ENCODE data around the gene CCDC60.

CCDC60 gene

DNA sequence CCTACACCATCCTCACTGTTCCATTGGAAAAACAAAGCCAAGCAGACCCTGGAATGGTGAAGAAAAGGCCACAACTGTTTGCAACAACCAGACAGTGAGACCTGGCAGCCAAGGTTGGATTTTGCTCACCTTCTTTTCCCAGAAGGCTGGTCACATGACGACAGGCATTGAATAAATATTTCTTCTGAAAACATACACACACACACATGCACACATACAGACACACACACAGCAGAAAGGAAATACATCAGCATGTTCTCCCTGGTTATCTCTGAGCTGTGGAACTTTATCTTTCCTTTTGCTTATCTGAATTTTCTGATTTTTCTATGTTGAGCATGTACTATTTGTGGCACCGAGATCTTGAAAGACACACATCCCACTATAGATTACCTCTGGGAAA is 38.0 kb upstream of the CCDC60 start:
- no peak for DNase-seq (ENCODE audit: extremely low spot score)
- ChIA-PET POLR2A (no interaction called here), CTCF (no interaction called here)
- TF ChIP-seq CTBP1 (IDR thresholded peaks at IDR 0.05; ENCODE audit: borderline replicate concordance) = no peak
- TF ChIP-seq ELF4 (IDR thresholded peaks at IDR 0.05) = no peak
- no peak for TF ChIP-seq BHLHE40 (IDR thresholded peaks at IDR 0.05; ENCODE audit: borderline replicate concordance)
- TF ChIP-seq NFRKB (IDR thresholded peaks at IDR 0.05) = no peak

DNA sequence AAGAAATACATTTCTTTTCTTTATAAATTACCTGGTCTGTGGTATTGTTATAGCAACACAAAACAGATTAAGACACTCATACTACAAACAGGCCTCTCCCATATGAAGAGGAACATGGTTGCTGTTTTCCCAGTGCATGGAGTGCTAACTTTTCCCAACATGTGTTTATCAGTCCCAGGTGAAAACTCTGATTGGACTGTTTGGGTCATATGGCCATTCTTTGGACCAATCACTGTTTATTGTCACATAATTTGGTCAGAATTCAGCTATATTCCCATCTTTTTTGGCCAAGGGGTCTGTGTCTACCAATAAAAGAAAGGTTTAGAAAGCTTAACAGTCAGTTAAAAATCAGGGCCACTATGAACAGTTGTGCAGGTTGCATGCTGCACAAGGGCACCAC is 35.4 kb upstream of the CCDC60 start:
- TF ChIP-seq ELF4 (IDR thresholded peaks at IDR 0.05) (no peak), LEF1 (IDR thresholded peaks at IDR 0.05; ENCODE audit: borderline replicate concordance) (no peak), FOXM1 (IDR thresholded peaks at IDR 0.05; ENCODE audit: borderline replicate concordance) (no peak), ZNF384 (IDR thresholded peaks at IDR 0.05) (no peak), BHLHE40 (IDR thresholded peaks at IDR 0.05; ENCODE audit: borderline replicate concordance) (no peak), HDGF (IDR thresholded peaks at IDR 0.05; ENCODE audit: borderline replicate concordance) (no peak), ARNT (IDR thresholded peaks at IDR 0.05) (no peak), SUZ12 (IDR thresholded peaks at IDR 0.05) (no peak), FOXK2 (IDR thresholded peaks at IDR 0.05) (no peak), FOXA1 (IDR thresholded peaks at IDR 0.05) (no peak), SP1 (IDR thresholded peaks at IDR 0.05) (no peak), NFRKB (IDR thresholded peaks at IDR 0.05) (no peak), TARDBP (IDR thresholded peaks at IDR 0.05) (no peak), L3MBTL2 (conservative IDR thresholded peaks at IDR 0.05) (no peak)
- TF ChIP-seq, protein P1, sequence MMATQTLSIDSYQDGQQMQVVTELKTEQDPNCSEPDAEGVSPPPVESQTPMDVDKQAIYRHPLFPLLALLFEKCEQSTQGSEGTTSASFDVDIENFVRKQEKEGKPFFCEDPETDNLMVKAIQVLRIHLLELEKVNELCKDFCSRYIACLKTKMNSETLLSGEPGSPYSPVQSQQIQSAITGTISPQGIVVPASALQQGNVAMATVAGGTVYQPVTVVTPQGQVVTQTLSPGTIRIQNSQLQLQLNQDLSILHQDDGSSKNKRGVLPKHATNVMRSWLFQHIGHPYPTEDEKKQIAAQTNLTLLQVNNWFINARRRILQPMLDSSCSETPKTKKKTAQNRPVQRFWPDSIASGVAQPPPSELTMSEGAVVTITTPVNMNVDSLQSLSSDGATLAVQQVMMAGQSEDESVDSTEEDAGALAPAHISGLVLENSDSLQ (IDR thresholded peaks at IDR 0.05) = no peak
- DNase-seq (ENCODE audit: extremely low spot score) = no peak
- CTCF ChIA-PET = interaction anchor here (0.6 kb wide), 1 partner anchor 60 kb away, joined by 3 read pairs; no protein-coding TSS in a partner anchor
- POLR2A ChIA-PET = no interaction called here

DNA sequence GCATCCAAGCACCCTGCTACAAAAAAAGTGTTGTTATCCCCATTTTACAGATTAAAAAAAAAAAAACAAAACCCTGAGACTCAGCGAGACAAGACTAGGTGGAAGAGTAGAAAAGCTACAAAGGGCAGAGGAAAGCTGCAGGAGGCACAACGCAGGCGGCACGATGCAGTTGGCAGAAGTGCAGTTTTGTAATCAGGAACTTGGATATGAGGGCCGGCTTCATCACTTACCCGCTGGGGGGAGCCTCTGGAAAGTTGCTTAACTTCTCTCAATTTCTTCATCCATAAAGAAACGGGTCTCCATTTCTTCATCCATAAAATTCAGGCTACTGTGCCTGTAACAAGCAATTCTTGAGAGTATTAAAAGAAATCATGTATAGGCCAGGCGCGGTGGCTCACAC is 33.1 kb upstream of the CCDC60 start:
- TF ChIP-seq ELF4 (IDR thresholded peaks at IDR 0.05) (no peak), CTBP1 (IDR thresholded peaks at IDR 0.05; ENCODE audit: borderline replicate concordance) (no peak), ZNF384 (IDR thresholded peaks at IDR 0.05) (no peak), TARDBP (IDR thresholded peaks at IDR 0.05) (no peak), SUZ12 (IDR thresholded peaks at IDR 0.05) (no peak), FOXA1 (IDR thresholded peaks at IDR 0.05) (no peak), SP1 (IDR thresholded peaks at IDR 0.05) (no peak), HDGF (IDR thresholded peaks at IDR 0.05; ENCODE audit: borderline replicate concordance) (no peak), ARNT (IDR thresholded peaks at IDR 0.05) (no peak), FOXM1 (IDR thresholded peaks at IDR 0.05; ENCODE audit: borderline replicate concordance) (no peak), L3MBTL2 (conservative IDR thresholded peaks at IDR 0.05) (no peak), BHLHE40 (IDR thresholded peaks at IDR 0.05; ENCODE audit: borderline replicate concordance) (no peak), FOXK2 (IDR thresholded peaks at IDR 0.05) (no peak), NFRKB (IDR thresholded peaks at IDR 0.05) (no peak), LEF1 (IDR thresholded peaks at IDR 0.05; ENCODE audit: borderline replicate concordance) (no peak)
- TF ChIP-seq, protein P1 (IDR thresholded peaks at IDR 0.05) = no peak
- no peak for DNase-seq (ENCODE audit: extremely low spot score)
- ChIA-PET CTCF (no interaction called here), POLR2A (no interaction called here)

DNA sequence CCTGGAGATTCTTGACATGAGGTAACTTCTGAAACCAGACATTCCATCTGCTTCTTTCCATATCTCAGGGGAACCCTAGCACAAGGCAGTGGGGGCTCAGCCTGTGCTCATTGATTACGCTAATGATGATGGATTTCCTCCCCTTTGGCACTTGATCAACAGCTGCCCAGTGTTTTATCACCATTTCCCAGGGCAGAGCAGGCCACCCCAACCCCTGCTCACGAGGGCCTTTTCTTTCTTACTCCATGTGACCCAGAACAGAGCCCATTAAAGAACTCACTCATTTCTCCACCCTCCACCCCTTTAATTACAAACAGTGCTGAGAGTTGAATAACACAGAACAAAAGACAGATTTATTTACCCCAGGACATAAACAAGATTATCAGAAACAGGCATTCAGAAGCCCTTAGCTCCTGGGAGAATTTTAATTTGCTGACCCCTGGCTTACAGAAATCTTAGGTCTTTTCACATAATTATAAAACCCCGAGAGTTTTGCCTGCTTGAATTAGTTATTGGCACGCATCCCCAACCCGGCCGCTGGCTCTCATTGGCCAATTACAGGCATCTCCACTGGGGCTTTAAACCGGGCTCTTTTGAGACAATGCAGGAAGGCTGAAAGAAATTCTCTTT is 32.0 kb upstream of the CCDC60 start:
- POLR2A ChIA-PET = no interaction called here
- no peak for DNase-seq (ENCODE audit: extremely low spot score)
- CTCF ChIA-PET = interaction anchor here (0.6 kb wide), 1 partner anchor 15 kb away, joined by 5 read pairs; no protein-coding TSS in a partner anchor
- no peak for TF ChIP-seq FOXM1 (IDR thresholded peaks at IDR 0.05; ENCODE audit: borderline replicate concordance)
- no peak for TF ChIP-seq SUZ12 (IDR thresholded peaks at IDR 0.05)
- no peak for TF ChIP-seq ELF4 (IDR thresholded peaks at IDR 0.05)
- no peak for TF ChIP-seq FOXK2 (IDR thresholded peaks at IDR 0.05)
- TF ChIP-seq, protein P1 (IDR thresholded peaks at IDR 0.05) = no peak
- no peak for TF ChIP-seq SP1 (IDR thresholded peaks at IDR 0.05)
- TF ChIP-seq LEF1 (IDR thresholded peaks at IDR 0.05; ENCODE audit: borderline replicate concordance) = no peak
- TF ChIP-seq FOXA1 (IDR thresholded peaks at IDR 0.05) = no peak
- TF ChIP-seq ZNF384 (IDR thresholded peaks at IDR 0.05) = no peak
- no peak for TF ChIP-seq L3MBTL2 (conservative IDR thresholded peaks at IDR 0.05)
- no peak for TF ChIP-seq HDGF (IDR thresholded peaks at IDR 0.05; ENCODE audit: borderline replicate concordance)
- no peak for TF ChIP-seq CTBP1 (IDR thresholded peaks at IDR 0.05; ENCODE audit: borderline replicate concordance)
- no peak for TF ChIP-seq ARNT (IDR thresholded peaks at IDR 0.05)

DNA sequence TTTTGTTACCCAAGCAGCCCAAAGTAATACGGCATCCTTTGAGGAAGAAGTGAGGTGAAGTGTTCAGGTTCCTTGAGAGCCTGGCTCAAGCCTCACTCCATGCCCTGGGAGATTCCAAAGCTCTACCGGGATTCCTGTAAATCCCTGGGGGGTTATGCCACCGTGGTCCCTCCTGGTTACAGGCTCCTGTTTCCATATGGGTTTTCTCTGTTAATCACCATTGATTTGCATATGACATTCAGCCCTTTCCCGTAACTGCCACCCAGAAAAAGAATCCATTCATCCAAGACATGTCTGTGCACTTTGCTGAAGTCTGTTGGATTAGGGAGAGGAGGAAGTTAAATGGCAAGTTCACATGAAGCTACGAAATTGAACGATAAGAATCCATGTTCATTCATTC is 27.9 kb upstream of the CCDC60 start:
- CTCF ChIA-PET = no interaction called here
- no peak for DNase-seq (ENCODE audit: extremely low spot score)
- TF ChIP-seq BHLHE40 (IDR thresholded peaks at IDR 0.05; ENCODE audit: borderline replicate concordance) (no peak), SUZ12 (IDR thresholded peaks at IDR 0.05) (no peak), ZNF384 (IDR thresholded peaks at IDR 0.05) (no peak), HDGF (IDR thresholded peaks at IDR 0.05; ENCODE audit: borderline replicate concordance) (no peak), FOXK2 (IDR thresholded peaks at IDR 0.05) (no peak), SP1 (IDR thresholded peaks at IDR 0.05) (no peak), NFRKB (IDR thresholded peaks at IDR 0.05) (no peak), L3MBTL2 (conservative IDR thresholded peaks at IDR 0.05) (no peak)
- POLR2A ChIA-PET = no interaction called here

DNA sequence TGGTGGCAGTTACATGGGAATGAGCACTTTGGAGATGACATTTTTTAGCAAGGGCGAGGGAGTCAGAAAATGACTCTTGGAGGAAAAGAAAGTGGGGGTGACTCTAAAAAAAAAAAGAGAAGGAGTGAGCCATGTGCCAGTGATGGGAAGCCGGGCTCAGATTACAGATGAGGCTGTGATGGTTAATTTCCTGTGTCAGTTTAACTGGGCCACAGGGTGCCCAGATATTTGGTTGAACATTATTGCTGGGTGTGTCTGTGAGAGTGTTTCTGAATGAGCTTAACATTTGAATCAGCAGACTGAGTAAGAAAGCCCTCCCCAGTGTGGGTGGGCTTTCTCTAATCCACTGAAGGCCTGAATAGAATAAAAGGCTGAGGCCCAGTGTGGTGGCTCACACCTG is 26.8 kb upstream of the CCDC60 start:
- no peak for DNase-seq (ENCODE audit: extremely low spot score)
- ChIA-PET CTCF (no interaction called here), POLR2A (no interaction called here)
- TF ChIP-seq ARNT (IDR thresholded peaks at IDR 0.05) (no peak), L3MBTL2 (conservative IDR thresholded peaks at IDR 0.05) (no peak), CTBP1 (IDR thresholded peaks at IDR 0.05; ENCODE audit: borderline replicate concordance) (no peak), LEF1 (IDR thresholded peaks at IDR 0.05; ENCODE audit: borderline replicate concordance) (no peak), FOXK2 (IDR thresholded peaks at IDR 0.05) (no peak)
